ENCODE data around the gene CLNK. TPM values are rescaled to one million over a fixed set of nuclear protein-coding genes. Genes with fewer than 3 reads are reported as not detected.

CLNK gene
- total RNA-seq, 1 experiment from 2014 or later, result not detected

- H3K79me2 ChIP-seq (ENCODE audit: low read length), result no peaks in the 10 kb centered on the region
- H3K9me2 ChIP-seq (replicated peaks; ENCODE audit: insufficient read depth, low read length), result no peaks in the 10 kb centered on the region
- H3K9me3 ChIP-seq (ENCODE audit: low read length), result no peaks in the 10 kb centered on the region
Observed at GRCh38 chr4:10613926-10614478, 70.6 kb downstream of the CLNK start.

DNA sequence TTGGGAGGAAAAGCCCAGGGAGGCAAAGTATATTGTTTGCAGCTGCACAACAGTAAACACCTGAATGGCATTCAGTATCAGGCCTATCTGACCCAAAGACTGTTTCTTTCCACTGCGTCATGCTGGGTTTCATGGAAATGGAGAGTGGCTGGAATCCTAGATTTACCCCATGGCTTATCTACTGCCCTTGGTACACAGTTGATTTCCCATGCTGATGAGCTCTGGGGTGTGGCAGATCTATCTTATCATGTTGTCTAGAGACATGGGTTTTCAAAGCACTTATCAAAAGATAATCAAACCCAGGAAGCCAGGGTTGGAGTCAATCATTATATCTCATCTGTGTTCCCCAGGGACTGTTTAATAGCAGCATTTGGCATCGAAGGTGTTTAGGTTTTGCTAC lies 72.1 kb downstream of the CLNK start:
- Histone ChIP-seq H3K27ac (ENCODE audit: low read length) (no peak overlapping the region), H3K4me3 (ENCODE audit: low read length) (no peak overlapping the region), H3K9me3 (ENCODE audit: low read length) (no peaks in the 10 kb centered on the region), H4K20me1 (ENCODE audit: insufficient read depth, low read depth, low read length) (no peaks in the 10 kb centered on the region), H3K36me3 (ENCODE audit: insufficient read depth, low read length) (no peaks in the 10 kb centered on the region), H3K4me1 (ENCODE audit: low read length) (no peaks in the 10 kb centered on the region), H2AFZ (ENCODE audit: low read length) (no peak overlapping the region), H3K9ac (ENCODE audit: low read length) (no peak overlapping the region), H3K9me2 (replicated peaks; ENCODE audit: insufficient read depth, low read length) (no peaks in the 10 kb centered on the region), H3K79me2 (ENCODE audit: low read length) (no peaks in the 10 kb centered on the region), H3K4me2 (ENCODE audit: low read depth, low read length, poor library complexity, severe bottlenecking) (no peak overlapping the region), H3K27me3 (ENCODE audit: low read length) (no peaks in the 10 kb centered on the region)
- DNase-seq, result no peak

More at GRCh38 chr4:10613926-10614478, 70.6 kb downstream of the CLNK start:
- no peak overlapping the region for H3K27ac ChIP-seq (ENCODE audit: low read length)
- no peaks in the 10 kb centered on the region for H3K4me1 ChIP-seq (ENCODE audit: low read length)
- H3K4me3 ChIP-seq (ENCODE audit: low read length), result no peak overlapping the region
- H2AFZ ChIP-seq (ENCODE audit: low read length), result no peak overlapping the region
- no peaks in the 10 kb centered on the region for H3K36me3 ChIP-seq (ENCODE audit: insufficient read depth, low read length)
- no peak overlapping the region for H3K4me2 ChIP-seq (ENCODE audit: low read depth, low read length, poor library complexity, severe bottlenecking)
- no peaks in the 10 kb centered on the region for H3K27me3 ChIP-seq (ENCODE audit: low read length)
- DNase-seq, result no peak
- no peak overlapping the region for H3K9ac ChIP-seq (ENCODE audit: low read length)
- no peaks in the 10 kb centered on the region for H4K20me1 ChIP-seq (ENCODE audit: insufficient read depth, low read depth, low read length)

GRCh38 chr4:10611673-10612072 lies 72.9 kb downstream of the CLNK start:
- Histone ChIP-seq H4K20me1 (ENCODE audit: insufficient read depth, low read depth, low read length) (no peaks in the 10 kb centered on the region), H3K36me3 (ENCODE audit: insufficient read depth, low read length) (no peaks in the 10 kb centered on the region), H3K4me1 (ENCODE audit: low read length) (no peaks in the 10 kb centered on the region), H3K9ac (ENCODE audit: low read length) (no peak overlapping the region), H3K27me3 (ENCODE audit: low read length) (no peaks in the 10 kb centered on the region), H3K4me3 (ENCODE audit: low read length) (no peak overlapping the region), H3K79me2 (ENCODE audit: low read length) (no peaks in the 10 kb centered on the region), H3K9me2 (replicated peaks; ENCODE audit: insufficient read depth, low read length) (no peaks in the 10 kb centered on the region), H2AFZ (ENCODE audit: low read length) (no peak overlapping the region), H3K4me2 (ENCODE audit: low read depth, low read length, poor library complexity, severe bottlenecking) (no peak overlapping the region), H3K9me3 (ENCODE audit: low read length) (no peaks in the 10 kb centered on the region), H3K27ac (ENCODE audit: low read length) (no peak overlapping the region)
- no peak for DNase-seq

DNA sequence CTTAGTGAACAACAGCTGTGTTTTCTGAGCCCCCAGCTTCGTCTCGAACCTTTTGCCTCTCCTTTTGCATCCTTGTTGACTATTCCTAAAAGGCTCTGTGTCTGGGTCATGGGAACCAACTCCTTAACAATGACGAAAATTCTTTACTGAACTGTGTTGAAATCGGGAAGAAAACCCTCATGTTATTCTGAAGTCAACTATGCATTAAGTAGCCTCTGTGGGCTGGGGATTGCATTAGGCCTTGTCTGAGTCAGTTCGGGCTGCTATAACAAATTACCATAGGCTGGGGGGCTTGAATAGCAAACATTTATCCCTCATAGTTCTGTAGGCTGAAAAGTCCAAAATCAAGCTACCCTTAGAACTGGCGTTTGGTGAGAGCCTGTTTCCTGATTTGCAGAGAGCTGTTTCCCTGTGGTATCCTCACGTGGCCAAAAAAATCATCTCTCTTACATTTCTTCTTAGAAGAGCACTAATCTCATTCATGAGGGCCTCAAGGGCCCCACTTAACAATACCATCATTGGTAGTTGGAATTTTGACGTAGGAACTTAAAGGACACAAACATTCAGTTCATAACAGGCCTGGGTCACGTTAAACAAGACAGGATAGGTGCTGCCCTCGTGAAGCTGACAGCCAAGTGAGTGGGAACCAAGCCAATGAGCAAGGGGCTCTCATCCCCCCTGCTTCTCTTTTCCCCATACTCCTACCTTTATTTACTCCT lies 75.9 kb downstream of the CLNK start:
- H3K4me2 ChIP-seq (ENCODE audit: low read depth, low read length, poor library complexity, severe bottlenecking), result no peak overlapping the region
- H3K4me3 ChIP-seq (ENCODE audit: low read length), result no peak overlapping the region
- H3K4me1 ChIP-seq (ENCODE audit: low read length), result no peaks in the 10 kb centered on the region
- H4K20me1 ChIP-seq (ENCODE audit: insufficient read depth, low read depth, low read length), result no peaks in the 10 kb centered on the region
- no peak overlapping the region for H3K9ac ChIP-seq (ENCODE audit: low read length)
- H3K27me3 ChIP-seq (ENCODE audit: low read length), result no peaks in the 10 kb centered on the region
- H3K79me2 ChIP-seq (ENCODE audit: low read length), result no peaks in the 10 kb centered on the region
- no peak overlapping the region for H2AFZ ChIP-seq (ENCODE audit: low read length)
- DNase-seq, result no peak
- H3K36me3 ChIP-seq (ENCODE audit: insufficient read depth, low read length), result no peaks in the 10 kb centered on the region
- no peaks in the 10 kb centered on the region for H3K9me2 ChIP-seq (replicated peaks; ENCODE audit: insufficient read depth, low read length)
- H3K27ac ChIP-seq (ENCODE audit: low read length), result no peak overlapping the region
- H3K9me3 ChIP-seq (ENCODE audit: low read length), result no peaks in the 10 kb centered on the region

DNA sequence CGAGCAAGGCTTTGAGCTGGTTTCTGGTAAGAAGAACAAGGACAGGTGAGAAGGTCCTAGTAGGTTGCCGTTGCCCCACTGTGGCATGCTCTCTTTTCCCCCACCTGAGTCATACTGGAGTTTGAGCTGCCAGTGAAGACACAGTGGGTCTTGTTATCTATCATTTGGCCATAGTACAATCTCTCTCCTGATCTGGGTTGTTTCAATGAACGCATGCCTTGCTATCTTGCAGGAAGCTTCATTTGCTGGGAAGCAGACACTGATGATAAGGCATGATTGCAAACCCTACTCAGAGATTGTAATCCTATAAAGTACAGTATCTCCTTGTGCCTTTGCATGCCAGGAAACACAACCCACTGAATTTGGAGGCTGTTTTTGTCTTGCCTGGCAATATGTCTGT lies 77.4 kb downstream of the CLNK start:
- H2AFZ ChIP-seq (ENCODE audit: low read length), result no peak overlapping the region
- DNase-seq, result no peak
- no peaks in the 10 kb centered on the region for H3K9me3 ChIP-seq (ENCODE audit: low read length)
- H3K36me3 ChIP-seq (ENCODE audit: insufficient read depth, low read length), result no peaks in the 10 kb centered on the region
- H3K9ac ChIP-seq (ENCODE audit: low read length), result no peak overlapping the region
- H4K20me1 ChIP-seq (ENCODE audit: insufficient read depth, low read depth, low read length), result no peaks in the 10 kb centered on the region
- H3K4me1 ChIP-seq (ENCODE audit: low read length), result no peaks in the 10 kb centered on the region
- H3K27ac ChIP-seq (ENCODE audit: low read length), result no peak overlapping the region
- no peaks in the 10 kb centered on the region for H3K79me2 ChIP-seq (ENCODE audit: low read length)
- H3K27me3 ChIP-seq (ENCODE audit: low read length), result no peaks in the 10 kb centered on the region
- H3K4me3 ChIP-seq (ENCODE audit: low read length), result no peak overlapping the region
- no peaks in the 10 kb centered on the region for H3K9me2 ChIP-seq (replicated peaks; ENCODE audit: insufficient read depth, low read length)
- no peak overlapping the region for H3K4me2 ChIP-seq (ENCODE audit: low read depth, low read length, poor library complexity, severe bottlenecking)

- H3K9ac ChIP-seq (ENCODE audit: low read length), result no peak overlapping the region
- H3K4me3 ChIP-seq (ENCODE audit: low read length), result no peak overlapping the region
- H3K79me2 ChIP-seq (ENCODE audit: low read length), result no peaks in the 10 kb centered on the region
- no peak overlapping the region for H3K27ac ChIP-seq (ENCODE audit: low read length)
- H3K9me3 ChIP-seq (ENCODE audit: low read length), result no peaks in the 10 kb centered on the region
- no peaks in the 10 kb centered on the region for H3K4me1 ChIP-seq (ENCODE audit: low read length)
- H3K9me2 ChIP-seq (replicated peaks; ENCODE audit: insufficient read depth, low read length), result no peaks in the 10 kb centered on the region
- H3K36me3 ChIP-seq (ENCODE audit: insufficient read depth, low read length), result no peaks in the 10 kb centered on the region
- no peaks in the 10 kb centered on the region for H3K27me3 ChIP-seq (ENCODE audit: low read length)
- no peak for DNase-seq
- no peaks in the 10 kb centered on the region for H4K20me1 ChIP-seq (ENCODE audit: insufficient read depth, low read depth, low read length)
- no peak overlapping the region for H2AFZ ChIP-seq (ENCODE audit: low read length)
- H3K4me2 ChIP-seq (ENCODE audit: low read depth, low read length, poor library complexity, severe bottlenecking), result no peak overlapping the region
Observed at GRCh38 chr4:10606483-10607155, 77.9 kb downstream of the CLNK start.

- Histone ChIP-seq H3K4me3 (ENCODE audit: low read length) (no peak overlapping the region), H3K27me3 (ENCODE audit: low read length) (no peaks in the 10 kb centered on the region), H3K27ac (ENCODE audit: low read length) (no peak overlapping the region), H4K20me1 (ENCODE audit: insufficient read depth, low read depth, low read length) (no peaks in the 10 kb centered on the region), H3K4me1 (ENCODE audit: low read length) (no peaks in the 10 kb centered on the region), H2AFZ (ENCODE audit: low read length) (no peak overlapping the region), H3K9me2 (replicated peaks; ENCODE audit: insufficient read depth, low read length) (no peaks in the 10 kb centered on the region), H3K9me3 (ENCODE audit: low read length) (no peaks in the 10 kb centered on the region), H3K9ac (ENCODE audit: low read length) (no peak overlapping the region), H3K36me3 (ENCODE audit: insufficient read depth, low read length) (no peaks in the 10 kb centered on the region), H3K79me2 (ENCODE audit: low read length) (no peaks in the 10 kb centered on the region), H3K4me2 (ENCODE audit: low read depth, low read length, poor library complexity, severe bottlenecking) (no peak overlapping the region)
- no peak for DNase-seq
Observed at GRCh38 chr4:10605746-10606482, 78.7 kb downstream of the CLNK start.

DNA sequence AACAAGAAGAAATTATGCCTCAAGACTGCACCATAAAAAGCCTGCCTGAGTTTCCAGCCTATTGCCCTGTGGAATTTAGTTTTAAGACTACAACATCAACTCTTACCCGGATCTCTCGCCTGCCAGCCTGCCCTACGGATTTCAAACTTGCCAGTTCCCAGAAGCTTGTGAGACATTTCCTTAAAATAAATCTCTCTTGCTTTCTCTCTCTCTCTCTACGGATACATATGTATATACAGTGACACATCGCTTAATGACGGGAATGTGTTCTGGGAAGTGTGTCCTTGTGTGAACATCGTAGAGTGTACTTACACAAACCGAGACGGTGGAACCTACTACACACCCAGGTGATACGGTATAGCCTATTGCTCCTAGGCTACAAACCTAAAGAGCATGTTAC lies 79.5 kb downstream of the CLNK start:
- Histone ChIP-seq H3K27ac (ENCODE audit: low read length) (no peak overlapping the region), H3K4me1 (ENCODE audit: low read length) (no peaks in the 10 kb centered on the region)

More for the DNA sequence above, 79.5 kb downstream of the CLNK start:
- H3K9me3 ChIP-seq (ENCODE audit: low read length), result no peaks in the 10 kb centered on the region
- H3K36me3 ChIP-seq (ENCODE audit: insufficient read depth, low read length), result no peaks in the 10 kb centered on the region
- H3K4me3 ChIP-seq (ENCODE audit: low read length), result no peak overlapping the region
- no peaks in the 10 kb centered on the region for H3K27me3 ChIP-seq (ENCODE audit: low read length)
- no peak overlapping the region for H2AFZ ChIP-seq (ENCODE audit: low read length)
- H4K20me1 ChIP-seq (ENCODE audit: insufficient read depth, low read depth, low read length), result no peaks in the 10 kb centered on the region
- H3K9ac ChIP-seq (ENCODE audit: low read length), result no peak overlapping the region
- H3K79me2 ChIP-seq (ENCODE audit: low read length), result no peaks in the 10 kb centered on the region
- no peak overlapping the region for H3K4me2 ChIP-seq (ENCODE audit: low read depth, low read length, poor library complexity, severe bottlenecking)
- no peaks in the 10 kb centered on the region for H3K9me2 ChIP-seq (replicated peaks; ENCODE audit: insufficient read depth, low read length)
- no peak for DNase-seq
